HepG2 (cell line): ENCODE measurements around the gene ELF1. TPM values are rescaled to one million over a fixed set of nuclear protein-coding genes. Genes with fewer than 3 reads are reported as not detected.

Experiments
- ATAC-seq: fragments of 200-7000 bp; cut with Tn5 transposase; 3 replicates; pipeline ENCODE4 v1.9.1; 2020; ENCODE audit warnings: mild to moderate bottlenecking, moderate library complexity
- BruUV-seq: library from RNA; stranded (reverse); fragments of 400-500 nt; replicated peaks from 2 replicates; lab custom pipeline; 2021; lab: Mats Ljungman, UMichigan
- CTCF ChIA-PET: fragments of 300-600 bp; formaldehyde crosslinking; extraction: SDS; loops from one replicate; lab custom pipeline; 2021; ENCODE audit warnings: low total read pairs, inconsistent platforms, low intra/inter-chr PET ratio; lab: Yijun Ruan, JAX
- POLR2A ChIA-PET: fragments of 350-600 bp; sonication (Branson Sonifier 250); formaldehyde crosslinking; loops from one replicate; lab custom pipeline; 2020; ENCODE audit warnings: antibody characterized with exemption, inconsistent platforms; lab: Yijun Ruan, JAX
- DNase-seq: peaks from one replicate; pipeline ENCODE4 v3.0.0-alpha.2; 2015; ENCODE audit warnings: low spot score
- FAIRE-seq: peaks from 3 replicates; lab custom pipeline; 2011; peaks lifted over from hg19 to GRCh38; lab: Jason Lieb, UNC
- H2AFZ ChIP-seq: one replicate; pipeline ENCODE4 v1.6.1; 2011; ENCODE audit warnings: low read length, inconsistent platforms
- H3K27ac ChIP-seq: fragments of 300-600 bp; 3 replicates; pipeline ENCODE4 v1.8.0; 2011; ENCODE audit warnings: mixed run types, mild to moderate bottlenecking, mixed read lengths, low read length, inconsistent platforms; ENCODE audit not compliant: insufficient read depth; ENCODE audit errors: extremely low read length
- H3K27me3 ChIP-seq, 2 experiments: fragments of 200-600 bp in 1 of 2; 2 replicates in 1 of 2; 3 replicates in 1 of 2; pipeline versions ENCODE4 v1.6.0 to v1.8.0; 2011; ENCODE audit warnings: low read length in 2 of 2, mild to moderate bottlenecking in 2 of 2, moderate library complexity in 2 of 2, inconsistent platforms in 1 of 2; ENCODE audit not compliant: insufficient read depth in 2 of 2, control insufficient read depth in 1 of 2
- H3K36me3 ChIP-seq, 2 experiments: fragments of 200-600 bp in 1 of 2; replicated peaks in 1 of 2; 2 replicates in 1 of 2; 3 replicates in 1 of 2; pipeline versions ENCODE4 v1.5.1 to v1.8.0; 2011; ENCODE audit warnings: low read length in 2 of 2, inconsistent platforms in 1 of 2; ENCODE audit not compliant: insufficient read depth in 2 of 2, control insufficient read depth in 1 of 2
- H3K4me1 ChIP-seq: 2 replicates; pipeline ENCODE4 v1.5.1; 2012; ENCODE audit warnings: low read length, inconsistent platforms; ENCODE audit not compliant: insufficient read depth
- H3K4me2 ChIP-seq: 2 replicates; pipeline ENCODE4 v1.6.0; 2011; ENCODE audit warnings: low read depth, low read length, inconsistent platforms
- H3K4me3 ChIP-seq, 3 experiments: fragments of 200-600 bp in 1 of 3; sonication (generic), shearing (Covaris generic) in 1 of 3; replicated peaks in 1 of 3; 2 replicates each; pipeline ENCODE4 v1.5.1; 2011 to 2016; ENCODE audit warnings: low read length in 3 of 3, inconsistent platforms in 2 of 3, low read depth in 2 of 3, mild to moderate bottlenecking in 2 of 3, control low read depth in 1 of 3, mixed read lengths in 1 of 3; ENCODE audit not compliant: insufficient read depth in 1 of 3
- H3K79me2 ChIP-seq: one replicate; pipeline ENCODE4 v1.6.1; 2011; ENCODE audit warnings: low read length, inconsistent platforms; ENCODE audit not compliant: insufficient read depth
- H3K9ac ChIP-seq: 2 replicates; pipeline ENCODE4 v1.6.0; 2011; ENCODE audit warnings: mild to moderate bottlenecking, low read depth, low read length, inconsistent platforms; ENCODE audit not compliant: insufficient read depth
- H3K9me3 ChIP-seq: 2 replicates; pipeline ENCODE4 v1.5.1; 2012; ENCODE audit warnings: mild to moderate bottlenecking, low read length
- H4K20me1 ChIP-seq: 2 replicates; pipeline ENCODE4 v1.6.0; 2011; ENCODE audit warnings: inconsistent platforms, mild to moderate bottlenecking, low read length, moderate library complexity; ENCODE audit not compliant: insufficient read depth
- ARNT2 ChIP-seq: sonication (generic); formaldehyde crosslinking; IDR thresholded peaks from 2 replicates; pipeline ENCODE4 v1.8.0; 2022; ENCODE audit warnings: mild to moderate bottlenecking, low read depth, missing genetic modification reagents, moderate library complexity
- CCDC6 ChIP-seq: sonication (generic); formaldehyde crosslinking; IDR thresholded peaks from 2 replicates; pipeline ENCODE4 v1.8.1; 2022; ENCODE audit warnings: mild to moderate bottlenecking, missing genetic modification reagents, moderate library complexity
- CHD2 ChIP-seq: IDR thresholded peaks from 2 replicates; pipeline ENCODE4 v1.6.1; 2011; ENCODE audit warnings: low read depth, low read length, improper control_type of control experiment
- KAT8 ChIP-seq: IDR thresholded peaks from 2 replicates; pipeline ENCODE4 v1.6.1; 2016; ENCODE audit warnings: missing genetic modification reagents, missing compliant biosample characterization
- MLLT10 ChIP-seq: sonication (generic); formaldehyde crosslinking; IDR thresholded peaks from 2 replicates; pipeline ENCODE4 v1.4.0; 2020; ENCODE audit warnings: missing genetic modification reagents
- SP4 ChIP-seq: sonication (generic); formaldehyde crosslinking; IDR thresholded peaks from 2 replicates; pipeline ENCODE4 v1.8.1; 2023; ENCODE audit warnings: mild to moderate bottlenecking, missing genetic modification reagents
- ZNF33A ChIP-seq: sonication (generic); formaldehyde crosslinking; IDR thresholded peaks from 2 replicates; pipeline ENCODE4 v1.5.1; 2020; ENCODE audit warnings: missing genetic modification reagents, mild to moderate bottlenecking, moderate library complexity, borderline replicate concordance
- ZNF577 ChIP-seq: sonication (generic); formaldehyde crosslinking; IDR thresholded peaks from 2 replicates; pipeline ENCODE4 v1.4.0; 2020; ENCODE audit warnings: mild to moderate bottlenecking, low read depth, missing genetic modification reagents, borderline replicate concordance
- ZNF713 ChIP-seq: sonication (generic); formaldehyde crosslinking; IDR thresholded peaks from 2 replicates; pipeline ENCODE4 v1.4.0; 2020; ENCODE audit warnings: mild to moderate bottlenecking, missing genetic modification reagents
- ZNF781 ChIP-seq: sonication (generic); formaldehyde crosslinking; IDR thresholded peaks from 2 replicates; pipeline ENCODE4 v1.5.1; 2020; ENCODE audit warnings: borderline replicate concordance, mild to moderate bottlenecking, missing genetic modification reagents; ENCODE audit errors: not compliant biosample characterization
- WGBS: methylation state at CpG from one replicate; pipeline ENCODE4 v1.1.6; 2017; ENCODE audit warnings: low lambda C conversion rate; 5-methylcytosine and 5-hydroxymethylcytosine counted together
- in situ Hi-C: cut with HindIII; loops from 2 replicates; pipeline ENCODE4 v1.10.0; 2017; ENCODE audit warnings: low pct_unique_long_range_greater_than_20kb; ENCODE audit not compliant: extremely low pct_ligation_motif_present
- intact Hi-C: fragments of 100-400 bp; cut with micrococcal nuclease; formaldehyde crosslinking; loops from one replicate; pipeline ENCODE4 v1.10.0; 2022; ENCODE audit not compliant: unreplicated experiment
- polyA plus RNA-seq, 8 experiments: library from polyadenylated mRNA; depleted of rRNA in 3 of 8; stranded (reverse) in 7 of 8; unstranded in 1 of 8; fragments of >200 nt; fragmentation: Illumina TruSeq in 4 of 8; extraction: Trizol in 4 of 8; gene quantifications; 2 replicates each; pipeline versions ENCODE4 v1.2.1 to v1.2.3, GENCODE V29; 2011 to 2016; ENCODE audit warnings: low read depth in 4 of 8, missing spikeins in 1 of 8, mixed read lengths in 1 of 8; ENCODE audit not compliant: insufficient read depth in 1 of 8
- total RNA-seq, 5 experiments: library from RNA; depleted of rRNA; stranded (reverse); fragments of >200 nt; fragmentation: Illumina TruSeq; extraction: Trizol; gene quantifications; 2 replicates each; pipeline ENCODE4 v1.2.3, GENCODE V29; 2016; ENCODE audit warnings: low read depth in 1 of 5
- TF ChIP-seq, protein P1 (sequence below): fragments of 450-650 bp; IDR thresholded peaks from 2 replicates; pipeline ENCODE4 v1.6.1; 2017; ENCODE audit warnings: mild to moderate bottlenecking
- TF ChIP-seq, protein P2 (sequence below): sonication (generic); formaldehyde crosslinking; IDR thresholded peaks from 2 replicates; pipeline ENCODE4 v1.9.0; 2021; ENCODE audit warnings: missing genetic modification reagents, borderline replicate concordance
- TF ChIP-seq, protein P3 (sequence below): conservative IDR thresholded peaks from 2 replicates; pipeline ENCODE4 v1.6.1; 2018; ENCODE audit warnings: missing genetic modification reagents
- TF ChIP-seq, protein P4 (sequence below): sonication (generic); formaldehyde crosslinking; IDR thresholded peaks from 2 replicates; pipeline ENCODE4 v1.5.1; 2020; ENCODE audit warnings: missing genetic modification reagents, mild to moderate bottlenecking, borderline replicate concordance
- TF ChIP-seq, protein P5 (sequence below): sonication (generic); formaldehyde crosslinking; IDR thresholded peaks from 2 replicates; pipeline ENCODE4 v1.5.0; 2020; ENCODE audit warnings: missing genetic modification reagents

The ELF1 gene
- total and polyA plus RNA-seq, 2 of the 13 experiments (the other 11 are each of a cell fraction or from before 2014, with no cell fraction given), result 24.6 to 71.5 TPM

DNA sequence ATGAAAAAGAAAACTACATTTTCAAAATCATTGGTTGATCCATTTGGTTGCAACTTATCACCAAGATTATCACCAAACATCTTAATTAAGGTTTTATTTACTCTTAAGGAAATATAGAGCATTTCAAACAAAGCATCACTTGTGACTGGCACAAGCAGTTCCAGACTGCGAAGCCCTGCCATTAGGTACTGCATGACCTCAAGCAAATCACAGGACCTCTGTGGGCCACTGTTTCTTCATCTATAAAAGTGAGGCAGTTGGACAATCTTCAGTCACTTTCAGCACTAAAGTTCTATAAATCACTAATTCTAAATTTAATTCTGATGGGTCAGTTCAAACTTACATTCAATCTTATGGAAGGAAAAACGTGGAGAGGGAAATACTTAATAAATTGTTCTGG is 2.0 kb downstream of the ELF1 start:
- peaks cover 92% of the 10 kb centered on the region for H3K79me2 ChIP-seq
- no peaks in the 10 kb centered on the region for H3K27me3 ChIP-seq
- FAIRE-seq (no peak), DNase-seq (no peak), ATAC-seq (no peak)
- intact Hi-C loops, result loop anchor here (5.0 kb wide), 3 partner anchors 40 to 95 kb away; no protein-coding TSS in a partner anchor
- POLR2A ChIA-PET, result interaction anchor here (0.9 to 3.2 kb wide), 2 partner anchors 8 to 38 kb away, joined by 4 to 22 read pairs; no protein-coding TSS in a partner anchor
- CTCF ChIA-PET, result no interaction called here
- no TSS peak for BruUV-seq
- H3K9ac ChIP-seq, result peak overlapping the region; percentile 76
- H3K9me3 ChIP-seq, result no peaks in the 10 kb centered on the region
- 57% methylated on average over 2 of the region's 2 CpGs for WGBS
- peak overlapping the region; percentile 87 for H3K27ac ChIP-seq
- no peaks in the 10 kb centered on the region for H4K20me1 ChIP-seq
- H2AFZ ChIP-seq, result no peak overlapping the region
- H3K4me2 ChIP-seq, result peak overlapping the region; percentile 85
- TF ChIP-seq, protein P1, sequence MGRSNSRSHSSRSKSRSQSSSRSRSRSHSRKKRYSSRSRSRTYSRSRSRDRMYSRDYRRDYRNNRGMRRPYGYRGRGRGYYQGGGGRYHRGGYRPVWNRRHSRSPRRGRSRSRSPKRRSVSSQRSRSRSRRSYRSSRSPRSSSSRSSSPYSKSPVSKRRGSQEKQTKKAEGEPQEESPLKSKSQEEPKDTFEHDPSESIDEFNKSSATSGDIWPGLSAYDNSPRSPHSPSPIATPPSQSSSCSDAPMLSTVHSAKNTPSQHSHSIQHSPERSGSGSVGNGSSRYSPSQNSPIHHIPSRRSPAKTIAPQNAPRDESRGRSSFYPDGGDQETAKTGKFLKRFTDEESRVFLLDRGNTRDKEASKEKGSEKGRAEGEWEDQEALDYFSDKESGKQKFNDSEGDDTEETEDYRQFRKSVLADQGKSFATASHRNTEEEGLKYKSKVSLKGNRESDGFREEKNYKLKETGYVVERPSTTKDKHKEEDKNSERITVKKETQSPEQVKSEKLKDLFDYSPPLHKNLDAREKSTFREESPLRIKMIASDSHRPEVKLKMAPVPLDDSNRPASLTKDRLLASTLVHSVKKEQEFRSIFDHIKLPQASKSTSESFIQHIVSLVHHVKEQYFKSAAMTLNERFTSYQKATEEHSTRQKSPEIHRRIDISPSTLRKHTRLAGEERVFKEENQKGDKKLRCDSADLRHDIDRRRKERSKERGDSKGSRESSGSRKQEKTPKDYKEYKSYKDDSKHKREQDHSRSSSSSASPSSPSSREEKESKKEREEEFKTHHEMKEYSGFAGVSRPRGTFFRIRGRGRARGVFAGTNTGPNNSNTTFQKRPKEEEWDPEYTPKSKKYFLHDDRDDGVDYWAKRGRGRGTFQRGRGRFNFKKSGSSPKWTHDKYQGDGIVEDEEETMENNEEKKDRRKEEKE, result no peak
- TF ChIP-seq ZNF577 (no peak), KAT8 (CRISPR knock-in tag) (no peak), ZNF781 (CRISPR knock-in tag) (no peak), ZNF33A (CRISPR knock-in tag) (no peak), ARNT2 (CRISPR knock-in tag) (no peak), CCDC6 (no peak), ZNF713 (CRISPR knock-in tag) (no peak), MLLT10 (CRISPR knock-in tag) (no peak), SP4 (CRISPR knock-in tag) (no peak), CHD2 (no peak)
- TF ChIP-seq, protein P2, sequence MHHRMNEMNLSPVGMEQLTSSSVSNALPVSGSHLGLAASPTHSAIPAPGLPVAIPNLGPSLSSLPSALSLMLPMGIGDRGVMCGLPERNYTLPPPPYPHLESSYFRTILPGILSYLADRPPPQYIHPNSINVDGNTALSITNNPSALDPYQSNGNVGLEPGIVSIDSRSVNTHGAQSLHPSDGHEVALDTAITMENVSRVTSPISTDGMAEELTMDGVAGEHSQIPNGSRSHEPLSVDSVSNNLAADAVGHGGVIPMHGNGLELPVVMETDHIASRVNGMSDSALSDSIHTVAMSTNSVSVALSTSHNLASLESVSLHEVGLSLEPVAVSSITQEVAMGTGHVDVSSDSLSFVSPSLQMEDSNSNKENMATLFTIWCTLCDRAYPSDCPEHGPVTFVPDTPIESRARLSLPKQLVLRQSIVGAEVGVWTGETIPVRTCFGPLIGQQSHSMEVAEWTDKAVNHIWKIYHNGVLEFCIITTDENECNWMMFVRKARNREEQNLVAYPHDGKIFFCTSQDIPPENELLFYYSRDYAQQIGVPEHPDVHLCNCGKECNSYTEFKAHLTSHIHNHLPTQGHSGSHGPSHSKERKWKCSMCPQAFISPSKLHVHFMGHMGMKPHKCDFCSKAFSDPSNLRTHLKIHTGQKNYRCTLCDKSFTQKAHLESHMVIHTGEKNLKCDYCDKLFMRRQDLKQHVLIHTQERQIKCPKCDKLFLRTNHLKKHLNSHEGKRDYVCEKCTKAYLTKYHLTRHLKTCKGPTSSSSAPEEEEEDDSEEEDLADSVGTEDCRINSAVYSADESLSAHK (CRISPR knock-in tag), result no peak
- TF ChIP-seq, protein P3, sequence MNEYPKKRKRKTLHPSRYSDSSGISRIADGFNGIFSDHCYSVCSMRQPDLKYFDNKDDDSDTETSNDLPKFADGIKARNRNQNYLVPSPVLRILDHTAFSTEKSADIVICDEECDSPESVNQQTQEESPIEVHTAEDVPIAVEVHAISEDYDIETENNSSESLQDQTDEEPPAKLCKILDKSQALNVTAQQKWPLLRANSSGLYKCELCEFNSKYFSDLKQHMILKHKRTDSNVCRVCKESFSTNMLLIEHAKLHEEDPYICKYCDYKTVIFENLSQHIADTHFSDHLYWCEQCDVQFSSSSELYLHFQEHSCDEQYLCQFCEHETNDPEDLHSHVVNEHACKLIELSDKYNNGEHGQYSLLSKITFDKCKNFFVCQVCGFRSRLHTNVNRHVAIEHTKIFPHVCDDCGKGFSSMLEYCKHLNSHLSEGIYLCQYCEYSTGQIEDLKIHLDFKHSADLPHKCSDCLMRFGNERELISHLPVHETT, result no peak
- TF ChIP-seq, protein P4, sequence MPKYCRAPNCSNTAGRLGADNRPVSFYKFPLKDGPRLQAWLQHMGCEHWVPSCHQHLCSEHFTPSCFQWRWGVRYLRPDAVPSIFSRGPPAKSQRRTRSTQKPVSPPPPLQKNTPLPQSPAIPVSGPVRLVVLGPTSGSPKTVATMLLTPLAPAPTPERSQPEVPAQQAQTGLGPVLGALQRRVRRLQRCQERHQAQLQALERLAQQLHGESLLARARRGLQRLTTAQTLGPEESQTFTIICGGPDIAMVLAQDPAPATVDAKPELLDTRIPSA, result no peak
- TF ChIP-seq, protein P5, sequence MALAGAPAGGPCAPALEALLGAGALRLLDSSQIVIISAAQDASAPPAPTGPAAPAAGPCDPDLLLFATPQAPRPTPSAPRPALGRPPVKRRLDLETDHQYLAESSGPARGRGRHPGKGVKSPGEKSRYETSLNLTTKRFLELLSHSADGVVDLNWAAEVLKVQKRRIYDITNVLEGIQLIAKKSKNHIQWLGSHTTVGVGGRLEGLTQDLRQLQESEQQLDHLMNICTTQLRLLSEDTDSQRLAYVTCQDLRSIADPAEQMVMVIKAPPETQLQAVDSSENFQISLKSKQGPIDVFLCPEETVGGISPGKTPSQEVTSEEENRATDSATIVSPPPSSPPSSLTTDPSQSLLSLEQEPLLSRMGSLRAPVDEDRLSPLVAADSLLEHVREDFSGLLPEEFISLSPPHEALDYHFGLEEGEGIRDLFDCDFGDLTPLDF (CRISPR knock-in tag), result no peak
- H3K4me3 ChIP-seq, result peak overlapping the region; percentile 46 to 55 (median 51)
- peaks cover 82% of the 10 kb centered on the region for H3K4me1 ChIP-seq
- no peaks in the 10 kb centered on the region for H3K36me3 ChIP-seq
- in situ Hi-C loops, result no loop called here
